ENCODE measurements around the gene IMPACT. TPM values are rescaled to one million over a fixed set of nuclear protein-coding genes. Genes with fewer than 3 reads are reported as not detected.

Gene IMPACT, protein sequence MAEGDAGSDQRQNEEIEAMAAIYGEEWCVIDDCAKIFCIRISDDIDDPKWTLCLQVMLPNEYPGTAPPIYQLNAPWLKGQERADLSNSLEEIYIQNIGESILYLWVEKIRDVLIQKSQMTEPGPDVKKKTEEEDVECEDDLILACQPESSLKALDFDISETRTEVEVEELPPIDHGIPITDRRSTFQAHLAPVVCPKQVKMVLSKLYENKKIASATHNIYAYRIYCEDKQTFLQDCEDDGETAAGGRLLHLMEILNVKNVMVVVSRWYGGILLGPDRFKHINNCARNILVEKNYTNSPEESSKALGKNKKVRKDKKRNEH
- 28.7 TPM for total RNA-seq

DNA sequence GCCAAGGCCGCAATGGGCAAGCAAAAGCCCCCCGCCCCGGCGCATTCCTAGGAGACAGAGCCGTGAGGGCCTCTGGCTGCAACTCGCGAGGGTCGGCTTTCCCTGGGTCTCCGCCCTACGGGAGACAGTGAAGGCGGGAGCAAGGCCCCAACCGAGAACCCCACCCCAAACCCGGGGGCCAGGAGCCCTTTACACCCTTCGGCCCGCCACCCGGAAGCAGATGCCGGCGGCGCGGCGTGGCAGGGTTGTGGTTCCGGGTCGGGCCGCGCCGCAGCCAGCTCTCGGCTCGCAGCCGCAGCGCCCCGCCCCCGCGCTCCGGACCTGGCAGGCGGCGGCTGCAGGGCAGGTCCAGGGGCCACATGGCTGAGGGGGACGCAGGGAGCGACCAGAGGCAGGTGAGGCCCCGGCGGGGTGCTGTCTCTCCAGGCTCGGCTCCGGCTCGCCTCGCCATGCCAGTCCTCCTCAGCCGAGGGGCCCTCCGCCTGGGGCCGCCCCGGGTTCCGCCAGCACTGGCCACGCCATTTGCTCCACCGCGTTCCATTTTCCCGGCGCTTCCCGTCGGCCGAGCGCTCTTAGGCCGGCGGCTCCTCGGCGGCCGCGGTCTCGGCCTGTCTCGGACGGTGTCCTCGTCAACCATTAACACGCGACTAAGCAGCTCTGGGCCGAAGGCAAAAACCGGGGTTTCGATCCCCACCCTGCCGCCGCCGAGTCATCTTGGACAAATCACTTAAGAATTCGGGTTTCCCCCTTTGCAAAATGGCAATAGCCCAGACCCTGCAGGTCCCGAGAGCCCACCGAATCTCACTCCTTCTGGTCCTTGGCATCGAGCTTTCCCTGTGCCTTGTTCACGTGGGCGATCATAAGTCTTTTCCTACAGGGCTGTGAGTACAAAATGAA, at the start of gene IMPACT:
Gene IMPACT (plus strand): TSS at position 273 of the 897 bp plus-strand sequence. CDS start 87 bp downstream, at position 360.
- DNase-seq, result peak; percentile 60

DNA sequence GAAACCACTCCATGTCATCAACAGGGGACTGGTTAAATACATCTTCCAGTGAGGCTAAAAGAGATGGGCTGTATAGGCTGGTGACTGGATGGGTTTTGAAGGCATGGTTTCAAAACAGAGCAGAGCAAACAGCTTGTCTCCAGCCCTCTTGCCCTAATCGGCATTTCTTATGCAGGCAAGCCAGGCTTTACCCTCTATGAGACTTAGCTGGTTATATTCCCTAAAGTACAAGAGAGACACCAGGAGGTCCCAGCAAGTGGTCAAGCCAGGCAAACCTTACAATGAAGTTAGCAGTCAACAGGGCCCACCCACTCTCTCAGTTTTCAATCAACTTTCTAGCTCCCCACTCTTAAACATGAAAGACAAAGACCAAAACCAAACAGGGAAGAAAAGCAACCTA, 47.9 kb upstream of the IMPACT start:
- no peak for DNase-seq

DNA sequence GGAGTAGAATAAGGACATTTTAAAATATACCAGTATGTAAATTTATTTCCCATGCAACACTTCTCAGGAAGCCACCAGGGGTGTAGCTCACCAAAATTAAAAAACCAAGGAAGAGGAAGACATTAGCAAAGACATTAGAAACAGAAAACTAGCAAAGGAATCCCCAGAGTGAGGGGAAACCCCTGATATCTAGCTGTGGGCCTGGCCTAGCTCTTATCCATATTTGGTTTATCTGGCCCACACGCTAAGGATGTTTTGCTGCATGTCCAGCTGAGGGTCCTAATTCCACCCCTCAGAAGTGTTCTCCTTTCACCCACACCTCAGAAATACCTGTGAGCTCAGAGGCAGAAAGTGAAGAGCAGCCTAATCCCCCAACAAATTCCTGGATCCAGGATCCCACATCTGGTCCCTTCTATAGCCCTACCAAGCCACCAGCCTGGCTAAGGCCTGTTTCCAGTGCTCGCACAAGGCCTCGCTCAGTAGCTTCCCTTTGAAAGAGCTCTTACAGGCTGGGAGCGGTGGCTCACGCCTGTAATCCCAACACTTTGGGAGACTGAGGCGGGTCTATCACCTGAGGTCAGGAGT, 46.2 kb upstream of the IMPACT start:
- no peak for DNase-seq

DNA sequence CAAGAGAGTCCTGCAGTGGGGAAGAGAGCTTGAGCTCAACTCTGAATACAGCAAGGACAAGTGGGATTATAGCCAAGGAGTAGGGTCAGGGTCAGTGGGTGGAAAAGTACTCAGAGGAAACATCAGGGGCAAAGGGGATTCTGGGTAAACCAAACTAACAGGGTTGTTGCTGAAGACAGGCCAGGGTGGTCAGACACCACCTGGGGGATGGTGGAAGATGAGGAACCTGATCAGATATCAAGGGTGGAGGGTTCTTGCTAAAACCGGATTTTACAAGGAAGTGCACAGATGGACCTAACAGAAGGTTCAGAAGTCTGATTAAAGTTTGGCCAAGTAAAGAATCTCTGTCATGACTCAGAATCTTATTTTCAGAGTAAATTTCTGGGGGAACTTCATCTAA, 45.3 kb upstream of the IMPACT start:
- DNase-seq, result no peak

DNA sequence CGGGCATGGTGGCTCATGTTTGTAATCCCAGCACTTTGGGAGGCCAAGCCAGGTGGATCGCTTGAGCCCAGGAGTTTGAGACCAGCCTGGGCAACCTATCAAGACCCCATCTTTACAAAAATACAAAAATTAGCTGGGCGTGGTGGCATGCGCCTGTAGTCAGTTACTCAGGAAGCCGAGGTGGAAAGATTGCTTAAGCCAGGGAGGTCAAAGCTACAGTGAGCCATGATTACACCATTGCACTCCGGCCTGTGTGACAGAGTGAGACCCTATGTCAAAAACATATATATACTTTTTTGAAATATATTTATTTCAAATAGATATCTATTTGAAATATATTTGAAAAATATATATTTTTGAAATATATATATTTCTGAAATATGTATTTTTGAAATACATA, 39.8 kb upstream of the IMPACT start:
- DNase-seq, result no peak

DNA sequence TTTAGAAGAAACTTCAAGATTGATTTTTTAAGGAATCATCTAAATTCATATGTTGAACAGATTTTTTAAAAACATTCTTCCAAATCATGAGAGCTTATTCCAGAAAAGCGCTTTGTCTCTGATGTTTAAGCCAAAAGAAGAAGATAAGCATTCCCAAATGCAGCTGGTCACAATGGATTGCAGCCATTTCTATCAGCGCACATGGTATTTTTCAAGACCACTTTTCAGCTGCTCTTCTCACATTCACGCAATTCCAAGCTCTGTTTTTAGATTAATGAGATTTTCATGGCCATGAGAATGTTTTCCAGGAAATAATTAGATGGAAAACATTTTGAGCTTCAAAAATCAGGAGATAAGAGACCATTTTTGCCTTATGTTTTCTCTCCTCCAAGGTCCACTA, 37.5 kb upstream of the IMPACT start:
- DNase-seq, result no peak

DNA sequence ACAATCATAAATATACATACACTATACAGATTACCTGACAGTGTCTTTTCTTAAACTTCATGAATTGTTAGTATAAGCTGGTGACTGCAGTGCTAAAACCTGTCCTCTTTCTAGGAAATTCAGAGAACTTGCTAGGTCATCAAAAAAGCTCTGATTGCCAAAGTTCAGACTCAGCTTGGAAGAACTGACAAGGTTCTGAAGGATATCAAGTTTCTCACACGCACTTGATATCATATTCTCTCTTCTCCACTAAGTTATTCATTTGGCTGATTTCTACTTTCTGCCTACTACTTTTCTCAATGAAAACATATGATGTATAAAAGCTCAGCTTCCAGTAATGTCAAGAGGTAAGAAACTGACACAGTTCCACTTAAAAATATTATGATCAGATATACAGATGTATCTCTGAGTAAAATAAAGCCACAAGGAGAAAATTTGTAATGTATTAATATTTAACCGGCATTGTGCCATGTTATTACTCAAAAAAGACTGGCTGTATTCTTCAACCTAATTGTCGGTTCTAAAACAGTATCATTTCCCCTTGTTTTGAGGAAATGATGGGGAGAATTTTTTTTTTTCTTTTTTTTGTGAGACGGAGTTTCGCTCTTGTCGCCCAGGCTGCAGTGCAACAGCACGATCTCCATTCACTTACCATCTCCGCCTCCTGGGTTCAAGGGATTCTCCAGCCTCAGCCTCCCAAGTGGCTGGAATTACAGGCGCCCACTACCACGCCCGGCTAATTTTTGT, 31.2 kb upstream of the IMPACT start:
- DNase-seq, result no peak

DNA sequence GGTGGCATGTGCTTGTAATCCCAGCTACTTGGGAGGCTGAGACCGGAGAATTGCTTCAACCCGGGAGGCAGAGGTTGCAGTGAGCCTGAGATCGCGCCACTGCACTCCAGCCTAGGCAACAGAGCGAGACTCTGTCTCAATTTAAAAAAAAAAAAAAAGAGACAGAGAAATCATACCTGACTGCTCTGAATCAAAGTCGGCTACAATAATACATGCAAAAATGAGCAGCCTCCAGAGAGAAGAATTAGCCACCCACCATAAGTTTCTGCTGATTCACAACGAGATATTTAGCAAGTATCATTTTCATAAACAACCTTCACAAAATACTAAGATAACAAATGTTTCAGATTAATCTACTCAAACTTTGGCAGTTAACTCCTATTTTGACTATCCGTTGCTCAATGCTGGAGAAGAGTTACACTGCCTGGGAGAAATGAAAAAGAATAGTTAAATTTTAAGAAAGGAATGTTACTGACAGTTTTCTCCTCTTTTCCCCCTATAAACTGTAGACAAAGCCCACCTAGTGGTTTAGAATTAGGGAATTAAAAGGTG, 30.3 kb upstream of the IMPACT start:
- no peak for DNase-seq

DNA sequence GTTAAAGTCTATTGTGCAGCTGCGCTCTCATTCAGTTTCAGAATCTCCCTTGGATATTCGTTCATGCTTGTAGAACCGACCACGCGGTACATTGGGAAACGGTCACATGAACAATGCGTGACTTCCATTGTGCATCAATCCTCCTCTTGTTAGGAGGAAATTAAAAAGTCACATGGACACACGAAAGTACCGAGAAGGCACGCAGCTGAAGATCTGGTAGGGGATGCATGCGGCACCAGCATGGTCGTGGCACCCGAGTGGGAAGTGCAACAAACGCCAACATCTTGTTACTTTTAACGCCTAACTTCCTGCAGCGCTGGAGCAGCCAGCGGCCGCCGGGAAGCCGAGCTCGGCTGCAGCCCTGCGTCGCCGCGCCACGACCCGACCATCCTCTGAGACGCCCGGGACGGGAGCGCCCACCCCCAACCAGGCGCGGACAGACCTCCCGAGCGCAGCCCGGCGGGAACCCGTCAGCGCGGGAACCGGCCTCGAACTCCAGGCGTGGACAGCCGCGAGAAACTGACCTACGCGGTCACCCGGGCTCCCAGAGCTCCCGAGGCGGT, 29.3 kb upstream of the IMPACT start:
- DNase-seq, result peak; percentile 69

DNA sequence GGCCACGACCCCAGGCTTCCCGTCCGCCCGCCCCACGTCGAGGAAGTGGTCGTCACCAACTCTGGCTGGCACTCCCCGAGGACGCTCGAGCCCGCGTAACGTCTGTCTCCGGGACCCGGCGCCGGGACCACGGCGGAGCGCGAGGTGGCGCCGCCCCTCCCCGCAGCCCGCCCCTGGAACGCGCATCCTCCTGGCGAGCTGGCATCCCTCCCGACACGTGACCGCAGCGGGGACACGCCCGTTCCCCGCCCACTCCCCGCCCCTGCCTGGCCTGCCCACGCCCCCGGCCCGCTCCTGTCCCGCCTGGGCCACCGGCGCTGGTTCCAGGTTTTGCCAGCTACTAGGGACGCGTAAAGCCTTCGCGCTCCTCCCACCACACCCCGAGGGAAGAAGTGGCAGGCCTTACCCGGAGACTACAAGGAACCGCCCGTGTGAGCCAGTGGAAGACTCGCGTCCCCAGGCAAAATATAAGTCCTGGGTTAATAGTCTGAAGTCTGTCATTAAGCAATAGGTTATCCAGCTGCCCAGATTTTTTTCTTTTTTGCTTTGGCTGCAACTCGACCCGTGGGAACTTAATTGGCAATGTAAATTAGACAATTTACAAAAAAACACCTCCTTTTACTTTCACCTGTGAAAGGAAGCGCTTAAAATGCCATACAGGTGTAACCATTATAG, 28.6 kb upstream of the IMPACT start, which contains the start of gene OSBPL1A:
Gene OSBPL1A (minus strand): TSS at position 131 of the 675 bp plus-strand sequence. CDS start 20,291 bp downstream, outside the sequence.
- DNase-seq, result peak; percentile 84

DNA sequence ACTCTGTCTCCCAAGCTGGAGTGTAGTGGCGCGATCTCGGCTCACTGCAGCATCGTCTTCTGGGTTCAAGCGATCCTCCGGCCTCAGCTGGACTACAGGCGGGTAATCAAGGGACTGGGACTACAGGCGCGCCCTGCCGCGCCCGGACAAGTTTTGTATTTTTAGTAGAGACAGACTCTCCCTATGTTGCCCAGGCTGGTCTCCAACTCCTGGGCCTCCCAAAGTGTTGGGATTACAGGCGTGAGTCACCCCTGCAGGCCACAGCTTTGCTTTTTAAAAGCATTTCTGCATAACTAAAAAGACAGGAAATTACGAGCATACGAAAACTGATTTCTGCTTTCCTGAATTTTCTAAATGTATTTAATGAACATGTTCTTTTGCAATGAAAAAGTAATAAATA, 27.9 kb upstream of the IMPACT start:
- no peak for DNase-seq

DNA sequence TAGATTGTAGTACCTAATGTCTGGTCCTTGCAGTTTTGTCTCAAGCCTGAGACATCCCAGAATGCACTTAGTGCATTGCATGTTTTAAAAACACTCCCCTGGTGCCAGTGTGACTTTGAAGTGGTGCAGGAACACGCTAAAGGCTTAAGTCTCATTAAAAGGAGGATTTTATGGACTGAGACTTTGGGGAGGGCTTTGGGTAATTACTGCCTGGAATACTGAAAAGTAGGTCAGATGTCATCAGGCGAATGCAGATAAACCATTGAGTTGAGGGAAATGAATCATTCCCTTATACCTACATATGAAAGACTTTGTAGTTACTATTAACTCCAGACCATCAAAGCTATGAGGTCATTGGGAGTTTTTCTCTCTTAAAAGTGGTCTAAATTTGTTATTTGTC, 25.9 kb upstream of the IMPACT start:
- DNase-seq, result no peak

DNA sequence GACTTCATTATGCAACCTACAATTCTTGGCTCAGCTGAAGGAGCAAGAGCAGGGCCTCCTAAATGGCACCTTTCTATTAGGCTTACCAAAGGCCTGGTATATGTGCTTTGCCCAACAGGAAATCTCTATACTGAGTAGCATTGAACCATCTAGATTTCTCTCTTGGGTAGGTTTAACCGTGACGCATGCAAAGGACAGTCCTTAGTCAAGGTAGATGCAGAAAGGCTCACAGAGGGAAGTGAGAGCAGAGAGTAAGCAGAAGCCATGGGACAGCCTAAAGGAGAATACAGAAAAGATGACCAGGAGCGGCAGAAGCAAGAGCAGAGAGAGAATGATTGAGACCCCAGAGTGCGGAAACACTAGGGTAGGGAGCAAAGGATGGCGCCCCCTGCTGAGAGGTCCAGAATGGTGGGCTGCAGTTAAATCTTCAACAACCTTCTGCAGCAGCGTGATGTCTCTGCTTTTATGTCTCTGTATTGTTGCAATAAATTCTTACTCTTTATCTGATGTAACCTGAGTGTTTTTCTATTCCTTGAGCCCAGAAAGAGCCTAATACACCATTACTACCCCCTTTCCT, 24.2 kb upstream of the IMPACT start:
- DNase-seq, result no peak

DNA sequence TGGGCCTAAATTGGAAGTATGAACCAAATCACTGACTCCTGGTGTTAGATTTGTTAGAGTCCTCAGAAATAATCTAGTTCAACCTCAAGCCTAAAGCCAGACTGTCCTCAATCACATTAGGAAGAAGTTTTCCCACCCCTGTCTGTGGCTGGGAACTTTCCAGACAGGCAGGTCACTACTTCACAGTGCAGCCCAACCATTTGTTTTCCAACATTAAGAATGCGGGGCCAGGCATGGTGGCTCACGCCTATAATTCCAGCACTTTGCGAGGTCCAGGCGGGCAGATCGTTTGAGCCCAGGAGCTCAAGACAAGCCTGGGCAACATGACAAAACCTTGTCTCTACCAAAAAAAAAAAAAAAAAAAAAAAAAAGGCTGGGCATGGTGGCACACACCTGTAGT, 23.4 kb upstream of the IMPACT start:
- no peak for DNase-seq

DNA sequence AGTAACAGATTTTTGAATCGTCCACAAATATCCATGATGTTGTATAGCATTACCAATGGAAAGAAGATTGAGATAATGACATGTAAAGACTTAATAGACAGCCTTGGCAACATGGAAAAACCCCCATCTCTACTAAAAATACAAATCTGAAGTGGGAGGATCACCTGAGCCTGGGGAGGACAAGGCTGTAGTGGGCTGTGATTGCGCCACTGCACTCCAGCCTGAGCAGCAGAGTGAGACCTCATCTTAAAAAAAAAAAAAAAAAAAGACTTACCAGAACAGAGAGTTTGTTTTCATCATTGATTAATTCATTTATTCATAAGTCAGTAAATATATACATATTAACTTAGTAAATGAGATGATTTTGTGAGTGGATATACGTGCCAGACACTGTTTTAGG, 21.9 kb upstream of the IMPACT start:
- no peak for DNase-seq

DNA sequence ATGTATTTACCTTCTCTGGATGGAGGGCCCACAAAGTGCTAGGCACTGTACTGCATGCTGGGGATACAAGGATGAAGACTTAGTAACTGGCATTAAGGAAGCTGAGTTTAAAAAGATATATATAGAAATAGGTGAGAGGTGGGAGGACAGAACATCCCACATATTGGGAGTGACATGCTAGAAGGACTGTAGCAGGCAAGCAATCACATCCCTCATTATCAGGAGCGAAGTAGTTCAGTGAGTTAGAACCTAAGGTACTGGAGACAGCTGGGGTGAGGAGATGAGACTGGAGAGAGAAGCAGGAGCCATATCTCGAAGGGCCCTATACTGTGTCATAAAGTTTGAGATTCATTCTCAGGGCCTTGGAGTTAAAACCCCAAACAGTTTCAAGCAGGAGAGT, 18.0 kb upstream of the IMPACT start:
- DNase-seq, result no peak

DNA sequence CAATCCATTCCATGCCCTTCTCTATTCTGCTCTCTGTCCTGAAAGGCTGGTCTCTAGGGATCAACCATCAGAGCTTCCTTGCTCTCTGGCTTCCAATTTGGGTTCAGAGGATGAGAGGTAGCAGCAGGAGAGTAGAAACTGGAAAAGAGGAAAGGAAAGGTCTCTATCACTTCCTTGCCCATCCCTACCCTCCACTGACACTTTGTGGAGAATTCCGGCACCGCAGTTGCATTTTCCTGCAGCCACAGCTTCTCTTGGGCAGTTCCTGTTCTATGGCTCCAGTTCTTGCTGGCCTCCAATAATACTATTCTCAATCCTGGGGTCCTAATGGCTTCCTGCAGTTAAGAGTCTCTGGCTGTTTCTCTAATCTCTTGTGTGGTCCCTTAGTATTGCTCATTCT, 13.3 kb upstream of the IMPACT start:
- no peak for DNase-seq

DNA sequence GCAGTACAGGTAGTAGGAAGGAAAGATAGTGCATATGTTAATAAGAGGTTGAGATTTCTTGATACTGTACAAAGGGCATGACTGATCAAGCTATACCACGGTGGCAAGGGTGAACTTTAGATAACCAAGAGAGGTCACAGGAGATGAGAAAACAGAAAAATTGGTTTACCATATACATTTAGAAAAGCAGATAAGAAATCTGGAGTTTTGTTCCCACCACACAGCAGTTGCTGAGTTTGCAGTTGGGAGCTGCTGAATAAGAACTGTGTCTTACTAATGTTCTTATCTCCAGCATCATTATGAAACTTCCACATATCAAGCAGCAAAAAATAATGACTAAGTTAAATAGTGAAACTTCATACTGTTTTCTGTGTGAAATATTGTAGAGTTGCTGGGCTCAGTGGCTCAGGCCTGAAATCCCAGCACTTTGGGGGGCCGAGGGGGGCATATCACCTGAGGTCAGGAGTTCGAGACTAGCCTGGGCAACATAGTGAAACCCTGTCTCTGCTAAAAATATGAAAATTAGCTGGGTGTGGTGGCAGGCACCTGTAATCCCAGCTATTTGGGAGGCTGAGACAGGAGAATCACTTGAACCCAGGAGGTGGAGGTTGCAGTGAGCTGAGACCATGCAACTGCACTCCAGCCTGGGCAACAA, 12.0 kb upstream of the IMPACT start:
- DNase-seq, result no peak

DNA sequence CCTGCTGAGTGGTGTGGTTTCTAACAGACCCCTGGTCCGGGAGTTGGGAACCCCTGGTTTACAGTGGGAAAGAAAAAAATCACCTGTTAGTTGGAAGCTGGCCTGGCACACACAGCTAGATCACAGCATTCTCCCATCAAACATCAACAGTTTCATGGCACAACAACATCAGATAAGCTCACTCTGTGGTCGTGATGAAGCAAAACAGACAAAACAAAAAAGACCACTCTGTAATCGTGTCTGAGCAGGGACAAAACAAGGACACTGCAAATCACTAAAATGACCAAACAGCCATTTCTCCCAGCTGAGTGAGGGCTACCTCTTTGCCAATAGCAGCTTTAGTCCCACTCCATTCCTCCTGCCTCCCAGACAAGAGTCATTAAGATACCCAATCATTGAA, 9.0 kb upstream of the IMPACT start:
- no peak for DNase-seq

DNA sequence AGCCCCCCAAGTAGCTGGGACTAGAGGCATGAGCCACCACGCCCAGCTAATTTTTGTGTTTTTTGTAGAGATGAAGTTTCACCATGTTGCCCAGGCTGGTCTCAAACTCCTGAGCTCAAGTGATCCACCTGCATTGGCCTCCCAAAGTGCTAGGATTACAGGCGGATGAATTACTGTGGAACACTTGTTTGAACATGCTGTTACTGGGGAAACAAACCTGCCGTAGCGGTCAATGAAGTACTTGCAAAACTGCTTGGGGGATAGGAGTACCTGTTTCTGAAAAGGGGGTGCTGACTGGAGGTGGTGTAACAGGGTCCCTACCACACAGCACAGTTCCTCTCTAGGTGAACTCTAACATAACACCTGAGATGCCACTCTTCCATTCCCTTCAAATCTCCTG, 5.9 kb upstream of the IMPACT start:
- DNase-seq, result no peak
